Mucosa of rectum (tissue), 2 donors: ENCODE data around the gene TOMM40.

Source experiments
- H3K27ac ChIP-seq, 2 donors: one replicate each; pipeline ENCODE4 v1.7.0; 2013; ENCODE audit warnings: inconsistent platforms in 2 of 2, low read depth in 2 of 2, low read length in 2 of 2
- H3K27me3 ChIP-seq, 2 donors: one replicate each; pipeline ENCODE4 v1.7.0; 2013; ENCODE audit warnings: low read length in 2 of 2; ENCODE audit not compliant: control insufficient read depth in 2 of 2, insufficient read depth in 2 of 2
- H3K36me3 ChIP-seq, 2 donors: one replicate each; pipeline ENCODE4 v1.7.0; 2013; ENCODE audit warnings: low read length in 2 of 2; ENCODE audit not compliant: control insufficient read depth in 2 of 2, insufficient read depth in 2 of 2
- H3K4me1 ChIP-seq, 2 donors: one replicate each; pipeline ENCODE4 v1.7.0; 2013; ENCODE audit warnings: low read length in 2 of 2, mild to moderate bottlenecking in 1 of 2; ENCODE audit not compliant: control insufficient read depth in 2 of 2, insufficient read depth in 2 of 2
- H3K4me3 ChIP-seq, 2 donors: one replicate each; pipeline ENCODE4 v1.7.0; 2013; ENCODE audit warnings: low read length in 2 of 2
- H3K9ac ChIP-seq, 2 donors: one replicate each; pipeline ENCODE4 v1.7.0; 2013; ENCODE audit warnings: low read length in 2 of 2, low read depth in 1 of 2, mild to moderate bottlenecking in 1 of 2
- H3K9me3 ChIP-seq, 2 donors: one replicate each; pipeline ENCODE4 v1.7.0; 2013; ENCODE audit warnings: low read length in 2 of 2; ENCODE audit not compliant: control insufficient read depth in 2 of 2
- donor health status: healthy.
- donor health status: Normal muscosa, but diverticular disease.

Gene TOMM40

DNA sequence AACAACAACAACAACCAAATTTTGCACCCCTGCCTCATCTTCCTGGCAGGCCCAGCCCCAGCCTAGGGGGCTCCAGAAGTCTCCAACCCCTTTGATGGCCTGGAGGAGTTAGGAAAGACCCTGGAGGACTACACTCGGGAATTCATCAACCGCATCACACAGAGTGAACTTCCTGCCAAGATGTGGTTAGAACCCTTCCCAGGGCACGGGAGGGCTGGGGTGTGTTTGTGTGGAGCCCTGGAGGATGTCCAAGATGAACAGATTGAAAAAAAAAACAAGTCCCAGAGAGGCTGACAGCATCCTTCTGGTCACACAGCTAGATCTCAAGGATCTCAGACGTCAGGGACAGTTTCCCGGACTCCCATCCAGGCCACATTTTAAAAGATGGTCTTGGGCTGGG lies 36.7 kb downstream of the TOMM40 start:
- H3K9ac ChIP-seq = no peak overlapping the region
- H3K27ac ChIP-seq = peak overlapping the region; percentile 31 to 63
- no peaks in the 10 kb centered on the region for H3K36me3 ChIP-seq
- H3K27me3 ChIP-seq = peaks cover 0 to 2% of the 10 kb centered on the region in 2 donors
- peaks cover 3 to 9% of the 10 kb centered on the region in 2 donors for H3K4me1 ChIP-seq
- H3K4me3 ChIP-seq = no peak overlapping the region
- H3K9me3 ChIP-seq = no peaks in the 10 kb centered on the region

GRCh38 chr19:44930088-44930487 lies 39.0 kb downstream of the TOMM40 start:
- peaks cover 0 to 2% of the 10 kb centered on the region in 2 donors for H3K27me3 ChIP-seq
- H3K4me1 ChIP-seq = peaks cover 0 to 9% of the 10 kb centered on the region in 2 donors
- no peak overlapping the region for H3K4me3 ChIP-seq
- H3K36me3 ChIP-seq = no peaks in the 10 kb centered on the region
- H3K27ac ChIP-seq = no peak overlapping the region
- H3K9ac ChIP-seq = no peak overlapping the region
- H3K9me3 ChIP-seq = no peaks in the 10 kb centered on the region

DNA sequence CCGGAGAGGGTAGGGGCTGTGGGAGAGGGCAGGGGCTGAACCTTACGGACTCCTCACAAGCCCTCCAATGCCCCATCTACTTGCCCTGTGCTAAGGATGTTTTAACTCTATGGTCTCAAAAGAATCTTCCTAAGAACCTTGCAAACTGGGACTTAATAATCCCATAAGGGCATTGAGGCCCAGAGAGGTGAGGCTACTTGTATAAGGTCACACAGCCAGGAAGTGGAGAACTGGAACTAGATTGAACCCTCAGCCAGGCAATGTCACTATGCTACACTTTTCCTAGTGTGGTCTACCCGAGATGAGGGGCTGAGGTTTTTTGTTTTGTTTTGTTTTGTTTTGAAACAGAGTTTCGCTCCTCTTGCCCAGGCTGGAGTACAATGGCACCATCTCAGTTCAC lies 40.5 kb downstream of the TOMM40 start:
- Histone ChIP-seq H3K4me1 (peaks cover 0 to 12% of the 10 kb centered on the region in 2 donors), H3K36me3 (no peaks in the 10 kb centered on the region), H3K27me3 (peaks cover 0 to under 1% of the 10 kb centered on the region in 2 donors), H3K9ac (no peak overlapping the region), H3K27ac (no peak overlapping the region), H3K9me3 (no peaks in the 10 kb centered on the region), H3K4me3 (no peak overlapping the region)

DNA sequence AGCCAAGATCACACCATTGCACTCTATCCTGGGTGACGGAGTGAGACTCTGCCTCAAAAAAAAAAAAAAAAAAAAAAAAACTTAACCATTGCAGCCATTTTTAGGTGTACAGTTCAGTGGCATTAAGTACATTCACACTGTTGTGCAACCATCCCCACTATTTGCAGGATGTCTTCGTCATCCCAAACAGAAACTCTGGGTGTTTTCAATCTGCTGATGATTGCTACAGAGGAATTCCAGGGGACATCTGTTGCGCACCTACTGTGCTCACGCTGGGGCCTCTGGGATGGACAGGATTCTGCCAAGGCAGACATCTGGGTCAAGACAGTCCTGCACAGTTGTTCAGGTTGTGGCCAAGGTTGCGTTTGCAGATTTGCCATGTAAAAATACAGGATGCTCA lies 48.6 kb downstream of the TOMM40 start:
- no peaks in the 10 kb centered on the region for H3K27me3 ChIP-seq
- H3K36me3 ChIP-seq = no peaks in the 10 kb centered on the region
- no peak overlapping the region for H3K27ac ChIP-seq
- no peak overlapping the region for H3K9ac ChIP-seq
- H3K4me1 ChIP-seq = peaks cover 0 to 3% of the 10 kb centered on the region in 2 donors
- no peaks in the 10 kb centered on the region for H3K9me3 ChIP-seq
- no peak overlapping the region for H3K4me3 ChIP-seq

GRCh38 chr19:44942067-44942571 lies 51.1 kb downstream of the TOMM40 start, which contains the start of gene APOC4:
Gene APOC4, plus strand, starts transcription at chr19:44942237. Its CDS starts 41 bp downstream, at chr19:44942278.
- Histone ChIP-seq H3K9me3 (no peaks in the 10 kb centered on the region), H3K9ac (no peak within 1 kb of the TSS), H3K4me1 (no peaks in the 10 kb centered on the region), H3K27me3 (no peaks in the 10 kb centered on the region), H3K4me3 (no peak within 1 kb of the TSS), H3K27ac (no peak within 1 kb of the TSS), H3K36me3 (no peaks in the 10 kb centered on the region)

- no peaks in the 10 kb centered on the region for H3K27me3 ChIP-seq
- H3K27ac ChIP-seq = peak overlapping the region in 1 of 2 donors; percentile 23
- H3K36me3 ChIP-seq = no peaks in the 10 kb centered on the region
- no peak overlapping the region for H3K9ac ChIP-seq
- no peaks in the 10 kb centered on the region for H3K9me3 ChIP-seq
- no peaks in the 10 kb centered on the region for H3K4me1 ChIP-seq
- H3K4me3 ChIP-seq = no peak overlapping the region
Observed at GRCh38 chr19:44943801-44944249, 52.8 kb downstream of the TOMM40 start.

DNA sequence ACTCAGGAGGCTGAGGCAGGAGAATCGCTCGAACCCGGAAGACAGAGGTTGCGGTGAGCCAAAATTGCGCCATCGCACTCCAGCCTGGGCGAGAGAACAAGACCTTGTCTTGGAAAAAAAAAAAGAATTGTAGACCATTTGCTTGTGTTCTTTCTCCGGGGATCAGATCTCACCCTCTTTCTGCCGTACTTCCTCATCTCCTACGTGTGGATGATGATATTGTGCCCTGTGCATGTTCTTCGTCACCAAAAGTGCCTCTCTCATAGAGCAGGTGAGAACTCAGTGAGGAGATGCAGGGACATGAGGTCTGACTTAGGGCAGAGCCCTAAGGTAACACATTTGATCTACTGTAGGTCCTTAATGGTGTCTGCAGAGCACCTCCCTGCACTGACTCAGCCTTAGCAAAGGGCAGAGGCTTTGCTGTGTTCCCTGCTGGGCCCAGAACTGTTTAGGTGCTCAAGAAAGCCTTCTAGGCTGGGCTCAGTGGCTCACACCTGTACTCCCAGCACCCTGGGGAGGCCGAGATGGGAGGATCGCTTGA lies 56.1 kb downstream of the TOMM40 start:
- no peak overlapping the region for H3K27ac ChIP-seq
- H3K4me1 ChIP-seq = no peaks in the 10 kb centered on the region

DNA sequence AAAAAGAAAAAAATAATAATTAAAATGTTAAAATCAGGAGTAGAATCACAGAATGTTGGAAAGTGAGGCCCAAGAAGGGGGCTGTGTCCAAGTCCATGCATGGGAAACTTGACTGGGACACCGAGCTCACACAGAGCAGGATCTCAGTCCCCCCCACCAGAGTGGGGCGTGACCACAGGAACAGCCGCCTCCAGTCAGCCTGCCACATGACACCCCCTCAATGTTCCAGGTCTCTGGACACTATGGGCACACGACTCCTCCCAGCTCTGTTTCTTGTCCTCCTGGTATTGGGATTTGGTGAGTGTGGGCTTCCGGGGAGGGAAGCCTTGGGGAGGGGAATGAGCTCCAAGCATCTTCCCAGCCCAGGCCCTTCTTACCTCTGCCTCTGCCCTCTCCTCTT lies 57.2 kb downstream of the TOMM40 start:
- Histone ChIP-seq H3K36me3 (no peaks in the 10 kb centered on the region), H3K27ac (no peak overlapping the region), H3K9ac (no peak overlapping the region), H3K4me1 (no peaks in the 10 kb centered on the region), H3K27me3 (no peaks in the 10 kb centered on the region), H3K9me3 (no peaks in the 10 kb centered on the region), H3K4me3 (no peak overlapping the region)

More for the DNA sequence above, 56.1 kb downstream of the TOMM40 start:
- Histone ChIP-seq H3K27me3 (no peaks in the 10 kb centered on the region), H3K36me3 (no peaks in the 10 kb centered on the region), H3K9ac (no peak overlapping the region), H3K4me3 (no peak overlapping the region), H3K9me3 (no peaks in the 10 kb centered on the region)

DNA sequence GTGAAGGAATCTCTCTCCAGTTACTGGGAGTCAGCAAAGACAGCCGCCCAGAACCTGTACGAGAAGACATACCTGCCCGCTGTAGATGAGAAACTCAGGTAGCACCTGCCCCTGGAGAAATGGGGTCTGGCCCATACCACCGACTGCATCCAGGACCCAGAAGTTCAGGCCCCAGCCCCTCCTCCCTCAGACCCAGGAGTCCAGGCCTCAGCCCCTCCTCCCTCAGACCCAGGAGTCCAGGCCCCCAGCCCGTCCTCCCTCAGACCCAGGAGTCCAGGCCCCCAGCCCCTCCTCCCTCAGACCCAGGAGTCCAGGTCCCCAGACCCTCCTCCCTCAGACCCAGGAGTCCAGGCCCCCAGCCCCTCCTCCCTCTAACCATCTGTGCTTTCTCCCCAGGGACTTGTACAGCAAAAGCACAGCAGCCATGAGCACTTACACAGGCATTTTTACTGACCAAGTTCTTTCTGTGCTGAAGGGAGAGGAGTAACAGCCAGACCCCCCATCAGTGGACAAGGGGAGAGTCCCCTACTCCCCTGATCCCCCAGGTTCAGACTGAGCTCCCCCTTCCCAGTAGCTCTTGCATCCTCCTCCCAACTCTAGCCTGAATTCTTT lies 57.8 kb downstream of the TOMM40 start:
- Histone ChIP-seq H3K27me3 (no peaks in the 10 kb centered on the region), H3K4me3 (no peak overlapping the region), H3K27ac (no peak overlapping the region), H3K36me3 (no peaks in the 10 kb centered on the region), H3K9me3 (no peaks in the 10 kb centered on the region), H3K9ac (no peak overlapping the region), H3K4me1 (peaks cover under 1 to 4% of the 10 kb centered on the region in 2 donors)

- Histone ChIP-seq H3K4me1 (peaks cover 7 to 10% of the 10 kb centered on the region in 2 donors), H3K27me3 (no peaks in the 10 kb centered on the region)
Observed at GRCh38 chr19:44949550-44949949, 58.5 kb downstream of the TOMM40 start.

More at GRCh38 chr19:44949550-44949949, 58.5 kb downstream of the TOMM40 start:
- Histone ChIP-seq H3K36me3 (no peaks in the 10 kb centered on the region), H3K4me3 (no peak overlapping the region), H3K9me3 (no peaks in the 10 kb centered on the region), H3K9ac (no peak overlapping the region), H3K27ac (no peak overlapping the region)
